ENCODE data around the gene ANTXR1.
"Not testable (repeated sequence)": the region's sequence is repeated elsewhere in the genome, so short reads cannot be mapped to it uniquely, and the experiment has no call there.

ANTXR1 gene

GRCh38 chr2:69244882-69245281 lies 231.9 kb downstream of the ANTXR1 start:
- DNase-seq, result no peak

DNA sequence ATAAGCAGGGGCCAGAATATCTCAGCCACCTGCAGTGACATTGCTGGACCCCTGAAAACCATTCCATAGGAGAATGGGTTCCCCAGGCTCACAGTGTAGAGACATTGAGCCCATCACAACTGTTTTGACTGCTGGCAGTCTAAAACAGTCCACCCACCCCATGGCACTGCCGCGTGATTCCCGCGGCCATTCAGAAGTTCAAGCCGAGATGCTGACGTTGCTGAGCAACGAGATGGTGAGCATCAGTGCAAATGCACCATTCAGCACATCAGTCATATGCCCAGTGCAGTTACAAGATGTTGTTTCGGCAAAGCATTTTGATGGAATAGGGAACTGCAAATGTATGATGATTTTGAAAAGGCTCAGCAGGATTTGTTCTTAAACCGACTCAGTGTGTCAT lies 234.6 kb downstream of the ANTXR1 start:
- no peak for DNase-seq

- no peak for DNase-seq
Observed at GRCh38 chr2:69248232-69248631, 235.3 kb downstream of the ANTXR1 start.

GRCh38 chr2:69250981-69251380 lies 238.0 kb downstream of the ANTXR1 start:
- no peak for DNase-seq

DNA sequence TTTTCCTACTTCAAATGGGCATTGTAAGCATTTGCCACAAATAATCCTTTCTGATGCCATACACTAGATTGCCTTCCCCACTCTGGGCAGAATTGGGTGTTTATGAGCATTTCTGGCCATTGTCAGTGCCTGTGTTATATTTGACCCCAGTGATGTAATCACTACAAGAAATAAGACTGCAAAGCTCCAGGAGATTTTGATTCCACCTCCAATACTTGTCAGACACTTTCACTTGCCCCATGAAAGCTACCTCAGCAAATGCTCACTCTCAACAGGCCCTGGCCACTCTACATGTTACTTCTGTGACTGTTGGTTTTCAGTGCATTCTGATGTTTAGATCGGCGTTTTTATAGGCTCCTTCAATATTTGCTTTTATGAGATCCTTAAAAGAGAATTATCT lies 239.0 kb downstream of the ANTXR1 start:
- DNase-seq, result no peak

- DNase-seq, result no peak
Observed at GRCh38 chr2:69253112-69253511, 240.1 kb downstream of the ANTXR1 start.

DNA sequence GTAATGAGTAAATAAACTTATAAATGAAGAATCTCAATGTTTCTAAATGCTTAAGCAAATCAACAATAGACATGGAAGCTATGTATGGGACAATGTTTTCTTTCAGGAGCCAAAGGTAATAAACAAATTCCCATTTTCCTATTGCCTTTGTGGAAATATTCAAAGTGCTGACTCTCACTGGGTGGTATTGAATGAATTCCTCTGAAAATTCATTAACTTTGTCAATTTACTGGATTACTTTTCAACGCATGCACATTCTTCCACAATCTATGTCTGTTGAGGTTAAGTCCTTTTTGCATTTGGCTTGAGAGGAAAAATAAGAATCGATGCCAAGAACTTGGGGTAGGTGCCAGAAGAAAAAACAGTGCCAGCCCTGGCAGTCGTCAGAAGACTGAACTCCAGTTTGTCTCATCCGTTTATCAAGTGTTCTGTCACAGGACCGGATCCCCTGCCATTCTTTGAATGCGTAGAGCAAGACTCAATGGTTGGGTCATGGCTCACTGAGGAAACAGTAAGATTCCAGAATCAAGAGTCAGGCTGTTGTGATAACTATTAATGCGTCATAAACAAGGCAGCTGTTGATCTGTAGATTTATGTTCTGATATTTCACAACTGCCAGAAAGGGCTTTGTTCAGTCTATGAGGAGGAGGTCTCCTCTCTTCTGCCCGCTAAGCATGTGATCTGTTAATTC lies 240.8 kb downstream of the ANTXR1 start:
- DNase-seq, result no peak

DNA sequence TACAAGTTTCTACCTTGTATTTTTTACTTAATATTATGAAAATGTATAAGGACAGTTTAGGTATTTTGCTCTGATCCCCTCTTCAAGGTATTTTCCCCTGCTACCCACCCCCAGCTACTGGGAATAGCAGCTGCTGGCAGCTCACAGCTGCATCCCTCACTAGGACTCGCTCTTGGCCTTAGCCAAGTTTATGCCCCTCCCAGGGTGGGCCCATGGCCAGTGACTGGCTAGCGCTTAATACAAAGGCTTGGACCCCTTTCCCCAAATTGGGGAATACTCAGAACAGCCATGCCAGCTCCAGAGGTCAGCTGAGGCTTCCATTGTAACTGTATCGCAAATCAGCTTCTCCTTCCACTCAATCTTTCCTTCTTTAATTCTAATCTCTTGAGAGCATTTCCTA lies 242.8 kb downstream of the ANTXR1 start:
- no peak for DNase-seq

DNA sequence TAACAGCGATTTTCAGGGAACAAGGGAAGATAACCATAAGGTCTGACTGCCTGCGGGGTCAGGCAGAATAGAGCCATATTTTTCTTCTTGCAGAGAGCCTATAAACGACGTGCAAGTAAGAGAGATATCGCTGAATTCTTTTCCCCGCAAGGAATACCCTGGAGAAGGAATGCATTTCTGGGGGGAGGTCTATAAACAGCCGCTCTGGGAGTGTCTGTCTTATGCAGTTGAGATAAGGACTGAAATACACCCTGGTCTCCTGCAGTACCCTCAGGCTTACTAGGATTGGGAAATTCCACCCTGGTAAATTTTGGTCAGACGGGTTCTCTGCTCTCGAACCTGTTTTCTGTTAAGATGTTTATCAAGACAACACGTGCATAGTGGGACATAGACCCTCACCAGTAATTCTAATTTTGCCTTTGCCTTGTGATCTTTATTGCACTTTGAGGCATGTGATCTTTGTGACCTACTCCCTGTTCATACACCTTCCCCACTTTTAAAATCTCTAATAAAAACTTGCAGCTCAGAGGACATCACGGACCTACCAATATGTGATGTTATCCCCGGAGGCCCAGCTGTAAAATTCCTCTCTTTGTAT lies 247.1 kb downstream of the ANTXR1 start:
- DNase-seq, result not testable (repeated sequence)

DNA sequence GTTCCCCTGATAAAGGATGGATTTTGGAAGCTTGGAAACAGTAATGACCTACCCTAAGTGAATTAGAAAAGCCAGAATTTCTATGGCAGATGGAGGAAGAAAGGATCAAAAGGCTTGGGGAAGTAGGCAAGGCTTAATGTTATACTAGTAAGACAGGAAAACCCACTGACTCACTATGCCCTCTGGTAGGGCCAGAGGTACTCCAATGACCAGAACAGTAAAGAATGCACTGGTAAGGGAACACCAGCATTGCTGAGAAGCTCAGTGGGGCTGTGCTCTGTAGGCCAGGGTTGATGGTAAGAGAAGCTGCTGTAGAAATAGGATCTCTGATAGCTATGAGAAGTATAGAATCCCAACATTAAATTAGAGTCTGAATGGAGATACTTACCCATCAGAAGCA lies 247.7 kb downstream of the ANTXR1 start:
- DNase-seq, result no peak

GRCh38 chr2:69269330-69269729 lies 256.4 kb downstream of the ANTXR1 start:
- DNase-seq, result no peak

DNA sequence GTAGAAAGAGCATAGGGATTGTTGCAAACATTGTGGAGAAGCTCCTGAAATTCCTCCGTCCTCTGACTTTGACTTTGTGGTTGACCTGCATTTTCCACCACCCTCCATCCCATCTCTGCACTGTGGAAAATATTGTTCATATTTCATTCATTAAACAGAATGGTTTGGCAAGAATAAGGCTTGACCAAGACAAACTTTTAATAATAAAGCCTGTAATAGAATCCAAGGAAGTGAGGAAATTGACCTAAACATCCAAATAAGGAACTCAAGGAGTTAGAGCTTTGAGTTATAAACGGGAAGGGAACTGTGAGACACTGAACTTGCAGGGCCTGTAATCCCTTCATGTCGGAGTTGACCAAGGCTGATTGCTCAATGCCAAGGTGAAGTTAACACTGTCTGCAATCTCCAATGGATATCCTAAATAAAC lies 258.9 kb downstream of the ANTXR1 start:
- no peak for DNase-seq

DNA sequence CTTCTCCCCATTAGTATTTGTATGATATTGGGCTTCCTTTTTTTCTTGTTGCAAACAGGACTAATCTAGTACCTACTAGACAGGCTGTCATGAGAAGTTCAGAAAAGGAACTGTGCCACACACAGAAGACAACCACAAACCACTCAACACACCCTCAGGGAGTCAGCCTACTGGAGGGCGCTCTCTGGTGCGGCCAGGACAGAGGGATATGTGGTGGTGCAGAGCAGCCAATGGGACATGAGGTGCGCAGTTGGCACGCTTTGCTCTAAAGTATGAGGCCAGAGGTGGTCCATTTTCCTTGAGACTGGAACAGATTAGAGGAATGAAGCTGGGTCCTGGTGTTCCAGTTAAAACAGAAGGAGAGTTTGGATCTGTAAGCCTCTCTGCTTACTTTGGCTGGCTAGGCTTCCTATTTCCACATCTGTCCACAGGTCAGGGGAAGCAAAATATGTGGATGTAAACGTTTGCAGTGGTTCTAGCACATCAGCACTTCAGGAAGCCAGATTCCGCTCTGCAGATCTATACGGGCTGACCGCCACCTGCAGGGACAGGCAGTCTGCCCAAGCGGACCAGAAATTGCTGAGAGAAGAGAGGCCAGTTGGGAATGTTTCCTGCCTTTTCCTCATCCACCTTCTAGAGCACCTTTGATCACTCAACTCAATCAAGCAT lies 260.0 kb downstream of the ANTXR1 start:
- DNase-seq, result no peak

DNA sequence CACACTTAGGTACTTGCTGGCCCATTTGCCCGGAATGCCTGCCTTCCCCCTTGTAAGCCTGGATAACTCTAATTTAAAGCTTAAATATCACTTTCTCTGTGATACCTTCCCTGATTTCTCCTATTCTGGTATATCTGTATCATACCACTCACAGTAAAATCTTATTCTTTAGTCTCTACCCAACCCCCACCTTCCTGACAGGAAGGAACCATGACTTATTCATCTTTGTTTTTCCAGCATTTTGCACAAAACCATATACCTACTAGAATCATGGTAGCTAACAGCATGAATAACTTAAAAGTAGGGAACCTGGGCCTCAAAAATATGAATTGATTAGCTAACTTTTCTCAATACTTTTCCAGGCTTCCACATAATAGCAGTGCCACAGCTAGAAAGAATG lies 262.5 kb downstream of the ANTXR1 start:
- no peak for DNase-seq

DNA sequence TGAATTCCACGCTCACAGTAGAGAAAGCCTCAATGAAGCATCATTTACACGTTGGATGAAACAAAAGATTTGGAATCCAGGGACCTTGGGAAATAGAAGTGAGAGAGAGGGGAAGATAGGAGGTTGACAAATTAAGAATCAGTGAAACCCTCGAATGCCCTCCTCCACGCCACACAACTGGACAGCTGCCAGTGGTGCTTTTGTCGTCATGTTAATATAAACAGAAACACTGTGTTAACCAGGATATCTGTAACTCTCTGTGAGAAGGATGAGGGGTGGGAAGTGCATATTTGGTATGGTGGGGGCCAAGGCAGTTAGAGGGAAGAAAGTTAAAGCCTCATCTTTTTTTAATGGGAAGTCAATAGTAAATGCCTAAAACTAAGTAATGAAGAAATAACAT lies 265.4 kb downstream of the ANTXR1 start:
- DNase-seq, result no peak

- no peak for DNase-seq
Observed at GRCh38 chr2:69279211-69279610, 266.2 kb downstream of the ANTXR1 start.

GRCh38 chr2:69279931-69280681 lies 267.1 kb downstream of the ANTXR1 start:
- DNase-seq, result no peak

DNA sequence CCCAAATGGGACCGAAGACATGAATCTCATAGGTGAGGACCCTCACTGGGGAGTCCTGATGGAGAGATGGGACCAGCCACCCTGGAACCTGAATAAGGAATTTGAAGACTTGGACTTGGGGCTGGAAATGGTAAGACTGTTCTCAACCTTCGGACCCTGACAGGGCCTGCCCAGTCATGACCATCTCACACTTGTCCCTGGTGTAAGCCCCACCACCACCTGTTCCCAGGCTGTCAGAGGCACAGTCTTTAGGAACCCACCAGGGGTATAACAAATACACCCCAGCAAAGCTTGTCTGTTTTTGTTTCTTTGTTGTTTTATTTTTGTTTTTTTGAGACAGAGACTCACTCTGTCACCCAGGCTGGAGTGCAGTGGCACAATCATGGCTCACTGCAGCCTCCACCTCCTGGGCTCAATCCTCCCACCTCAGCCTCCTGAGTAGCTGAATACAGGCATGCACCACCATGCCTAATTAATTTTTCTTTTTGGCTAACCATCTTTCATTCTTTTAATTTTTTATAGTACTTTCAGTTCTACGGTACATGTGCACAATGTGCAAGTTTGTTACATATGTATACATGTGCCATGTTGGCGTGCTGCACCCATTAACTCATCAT lies 267.9 kb downstream of the ANTXR1 start:
- DNase-seq, result no peak

- no peak for DNase-seq
Observed at GRCh38 chr2:69285379-69285894, 272.5 kb downstream of the ANTXR1 start.

DNA sequence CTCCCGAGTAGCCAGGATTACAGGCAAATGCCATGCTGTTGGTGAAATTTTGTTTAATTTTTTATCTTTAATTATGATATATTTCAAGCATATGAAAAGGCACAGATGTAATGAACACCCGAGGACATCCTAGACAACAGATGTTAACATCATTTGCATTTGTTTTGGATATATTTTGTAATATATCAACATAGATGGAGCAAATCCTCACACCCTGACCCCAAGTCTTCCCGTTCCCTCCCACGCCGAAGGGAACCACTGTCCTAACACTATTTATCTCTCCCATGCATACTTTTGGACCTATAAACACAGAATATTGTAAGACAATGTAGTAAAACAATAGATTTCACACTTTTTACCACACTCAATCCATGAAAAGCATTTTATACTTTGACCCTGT lies 274.6 kb downstream of the ANTXR1 start:
- DNase-seq, result no peak

DNA sequence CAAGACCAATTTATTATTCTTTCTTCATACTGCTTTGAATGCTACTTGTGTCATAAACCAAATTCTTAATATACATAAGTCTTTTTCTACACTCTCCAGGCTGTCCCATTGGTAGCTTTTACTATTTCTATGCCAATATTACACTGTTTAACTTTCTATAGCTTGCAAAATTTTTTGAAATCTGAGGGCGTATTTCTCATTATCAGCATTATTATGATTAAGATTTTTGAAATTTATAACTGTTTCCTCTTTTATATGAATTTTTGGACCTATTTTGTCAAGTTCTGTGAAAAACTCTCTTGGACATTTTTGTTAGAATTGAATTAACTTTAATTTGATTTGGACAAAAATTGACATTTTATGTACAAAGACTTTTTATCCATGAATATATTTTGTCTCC lies 275.4 kb downstream of the ANTXR1 start:
- no peak for DNase-seq

DNA sequence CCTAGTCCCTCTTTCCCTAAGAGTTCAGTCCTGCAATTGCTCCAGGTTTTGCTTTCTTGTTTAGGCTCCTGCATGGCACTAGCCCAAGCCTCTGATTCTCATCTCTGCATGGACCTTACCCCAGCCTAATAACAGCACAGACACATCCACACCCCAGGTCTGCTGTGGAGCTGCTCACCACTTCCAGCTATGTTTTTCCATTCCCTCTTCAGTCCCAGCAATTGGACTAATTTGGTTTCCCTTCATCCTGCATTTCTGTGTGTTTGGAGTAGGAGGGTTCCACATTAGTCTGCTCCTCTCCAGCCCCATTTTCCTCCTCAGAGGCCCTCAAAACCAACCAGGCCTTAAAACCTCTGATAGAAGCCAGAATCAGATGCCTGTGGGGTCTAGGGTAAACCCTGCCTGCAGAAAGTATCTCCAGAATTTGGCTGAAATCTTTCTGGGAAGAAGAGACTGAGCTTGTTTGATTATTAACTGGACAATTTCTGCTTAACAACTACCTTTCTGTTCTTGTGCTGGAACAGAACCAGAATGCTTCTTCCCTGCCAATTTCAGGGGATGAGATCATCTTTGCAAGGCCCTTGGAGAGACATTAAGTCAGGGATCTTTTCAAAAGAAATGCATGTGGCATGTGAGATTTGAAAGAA lies 278.1 kb downstream of the ANTXR1 start:
- no peak for DNase-seq

Measured in CD4-positive, alpha-beta T cell treated with Interleukin-12 subunit alpha and Interleukin-12 subunit beta, for 1 hour (primary cell).